HG02840 (cell line): ENCODE data around the gene TPRN.

Experiments used
- ATAC-seq: cut with Tn5 transposase; IDR thresholded peaks from one replicate; pipeline ENCODE4 v1.9.1; 2021; ENCODE audit warnings: mild to moderate bottlenecking, moderate library complexity, moderate number of reproducible peaks; ENCODE audit not compliant: unreplicated experiment, low FRiP score

TPRN gene

DNA sequence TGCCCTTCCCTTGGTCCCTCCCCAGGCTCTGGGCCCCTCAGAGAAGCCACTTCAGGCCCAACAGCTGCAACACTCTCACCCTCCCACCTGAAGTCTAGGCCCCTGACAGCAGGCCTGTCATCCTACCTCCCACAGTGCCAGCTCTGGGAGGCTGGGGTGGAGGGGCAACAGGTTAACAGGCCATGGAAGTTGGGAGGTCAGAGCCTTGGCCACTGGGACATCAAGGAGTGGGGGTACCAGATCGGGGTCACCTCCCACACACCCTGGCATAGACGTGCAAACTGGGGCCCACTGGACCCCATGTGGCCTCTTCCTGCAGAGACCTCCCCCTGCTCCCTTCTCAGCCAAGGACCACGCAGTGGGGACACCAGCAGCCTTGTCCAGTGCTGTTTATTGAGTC, 9.3 kb downstream of the TPRN start:
- ATAC-seq, result no peak

- ATAC-seq, result no peak
These were observed 10.2 kb downstream of the TPRN start for GRCh38 chr9:137190315-137190856.

GRCh38 chr9:137189297-137190295, 10.9 kb downstream of the TPRN start:
- ATAC-seq, result no peak

DNA sequence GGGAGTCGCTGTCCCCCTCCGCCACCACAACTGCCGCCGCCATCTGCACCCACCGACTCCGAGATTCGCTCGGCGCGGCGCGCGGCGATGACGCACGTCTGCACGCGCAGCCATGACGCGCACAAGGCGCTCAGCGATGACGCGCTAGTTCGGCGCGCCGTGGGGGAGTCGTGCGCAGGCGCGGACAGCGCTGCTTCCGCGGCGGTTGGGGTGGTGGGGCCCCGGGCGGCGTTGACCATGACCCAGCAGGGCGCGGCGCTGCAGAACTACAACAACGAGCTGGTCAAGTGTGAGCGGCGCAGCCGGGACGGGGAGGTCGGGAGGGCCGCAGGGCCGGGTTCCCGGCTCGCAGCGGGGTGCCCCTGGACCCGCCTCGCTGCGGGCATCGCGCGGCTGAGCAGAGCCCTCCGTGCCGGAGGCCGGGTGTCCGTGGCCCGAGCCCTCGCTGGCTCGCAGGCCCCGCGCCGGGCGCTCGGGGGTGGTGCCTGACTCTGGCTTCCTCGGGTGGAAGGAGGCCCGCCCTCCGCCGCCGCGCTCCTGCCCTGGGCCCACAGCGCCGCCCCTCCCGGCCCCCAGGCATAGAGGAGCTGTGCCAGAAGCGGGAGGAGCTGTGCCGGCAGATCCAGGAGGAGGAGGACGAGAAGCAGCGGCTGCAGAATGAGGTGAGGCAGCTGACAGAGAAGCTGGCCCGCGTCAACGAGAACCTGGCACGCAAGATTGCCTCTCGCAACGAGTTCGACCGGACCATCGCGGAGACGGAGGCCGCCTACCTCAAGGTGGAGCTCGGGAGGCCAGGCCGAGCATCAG, 11.8 kb downstream of the TPRN start, which contains the start of the genes ANAPC2 and SSNA1:
TSS of gene ANAPC2 (minus strand) at position 71 of the 807 bp plus-strand sequence. CDS start at position 43, 28 bp downstream.
TSS of gene SSNA1 (plus strand) at position 187 of the 807 bp plus-strand sequence. CDS start at position 238, 51 bp downstream.
- peak; percentile 78 for ATAC-seq

DNA sequence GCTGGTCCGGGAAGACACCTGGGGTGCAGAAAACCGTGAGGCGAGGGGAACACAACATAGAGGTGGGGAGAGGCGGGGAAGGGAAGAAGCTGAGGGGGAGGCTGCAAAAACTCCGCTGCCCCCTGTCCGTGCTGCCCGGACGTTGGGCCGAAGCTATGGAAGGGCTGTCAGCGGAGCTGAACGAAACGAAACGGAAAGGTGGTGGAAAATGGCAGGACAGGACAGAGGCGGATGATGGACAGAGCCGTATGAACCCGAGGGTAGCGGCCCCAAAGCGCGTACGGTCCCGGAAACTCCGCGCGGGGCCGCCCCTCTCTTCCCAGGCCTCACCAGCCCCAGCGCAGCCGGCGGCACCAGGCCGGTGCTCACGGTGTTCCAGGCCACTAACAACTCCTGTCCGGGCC, 12.5 kb downstream of the TPRN start:
- ATAC-seq, result peak; percentile 1

DNA sequence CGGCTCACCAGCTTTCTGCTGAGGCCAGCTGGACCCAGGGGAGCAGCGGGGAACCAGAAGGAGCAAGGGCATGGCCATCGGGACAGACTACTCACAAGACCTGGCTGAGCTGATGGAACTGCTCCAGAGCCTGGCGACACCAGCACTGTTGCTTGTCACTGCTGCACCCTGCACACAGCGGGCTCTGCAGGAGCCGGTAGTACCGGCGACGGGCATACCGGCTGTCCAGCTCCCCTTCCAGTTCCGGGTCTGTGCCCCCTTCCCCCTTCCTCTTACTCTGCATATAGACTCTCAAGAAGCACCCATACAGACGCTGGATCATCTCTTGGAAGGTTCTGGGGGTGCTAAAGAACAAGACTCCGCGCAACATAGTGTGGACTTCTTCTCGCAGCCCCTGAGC, 13.2 kb downstream of the TPRN start:
- ATAC-seq, result no peak

DNA sequence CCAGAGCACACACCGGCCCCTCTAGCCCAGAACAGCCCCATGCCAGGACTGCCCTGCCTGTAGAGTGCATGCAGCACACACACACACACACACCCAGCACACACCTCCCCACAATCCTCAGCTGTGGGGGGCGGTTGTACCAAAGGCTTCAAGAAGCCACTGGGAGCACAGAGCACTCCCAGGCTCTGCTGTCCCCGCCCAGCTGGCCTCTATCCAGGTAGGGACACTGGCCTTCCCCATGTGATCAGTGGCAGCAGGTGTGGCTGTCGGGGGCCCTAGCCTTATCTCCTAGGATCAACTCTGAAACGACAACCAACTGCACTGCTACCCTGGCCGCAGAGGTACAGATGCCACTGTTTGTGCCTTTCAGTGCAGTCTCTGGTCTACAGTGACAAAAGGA, 14.2 kb downstream of the TPRN start:
- no peak for ATAC-seq

GRCh38 chr9:137185921-137186320, 14.6 kb downstream of the TPRN start:
- ATAC-seq, result no peak

GRCh38 chr9:137184881-137185660, 15.5 kb downstream of the TPRN start:
- no peak for ATAC-seq

- ATAC-seq, result no peak
These were observed 16.5 kb downstream of the TPRN start for GRCh38 chr9:137183980-137184595.

- ATAC-seq, result no peak
These were observed 17.7 kb downstream of the TPRN start for GRCh38 chr9:137182836-137183235.

DNA sequence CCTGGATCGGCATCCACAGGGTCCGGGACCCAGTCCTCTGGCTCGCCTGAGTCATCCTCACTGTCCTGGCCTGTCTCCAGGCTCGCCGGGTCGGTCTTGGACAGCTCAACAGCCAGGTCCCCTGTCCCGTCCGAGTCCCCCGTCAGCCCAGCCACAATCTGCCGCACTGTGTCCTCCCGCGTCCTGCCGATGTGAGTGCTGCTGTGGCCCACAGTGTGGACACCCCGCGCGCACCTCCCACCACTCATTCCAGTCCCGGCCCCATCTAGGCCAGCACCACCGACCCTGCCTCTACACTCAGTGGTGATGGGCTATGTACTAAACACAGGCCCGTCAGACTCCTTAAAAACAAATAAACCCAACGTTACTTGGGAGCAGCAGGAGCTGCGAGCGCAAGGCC, 18.9 kb downstream of the TPRN start:
- no peak for ATAC-seq

DNA sequence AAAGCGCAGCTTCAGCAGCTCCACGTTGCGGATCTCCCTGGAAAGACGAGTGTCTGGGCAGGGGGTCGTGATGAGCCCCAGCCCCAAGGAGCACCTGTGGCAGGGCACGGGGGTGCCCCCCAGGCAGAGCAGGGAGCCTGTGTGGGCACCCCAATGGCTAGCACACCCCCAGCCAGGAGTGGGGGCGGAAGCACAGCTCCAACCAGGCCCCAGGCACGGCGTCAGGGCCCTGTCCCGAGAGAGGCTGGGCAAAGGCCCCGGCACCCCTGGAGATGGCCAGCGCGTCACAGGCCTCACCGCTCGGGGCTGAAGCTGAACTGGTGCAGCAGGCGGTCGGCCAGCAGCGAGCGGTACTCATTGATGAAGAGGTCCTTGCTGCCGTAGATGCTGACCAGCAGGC, 20.1 kb downstream of the TPRN start:
- ATAC-seq, result no peak

DNA sequence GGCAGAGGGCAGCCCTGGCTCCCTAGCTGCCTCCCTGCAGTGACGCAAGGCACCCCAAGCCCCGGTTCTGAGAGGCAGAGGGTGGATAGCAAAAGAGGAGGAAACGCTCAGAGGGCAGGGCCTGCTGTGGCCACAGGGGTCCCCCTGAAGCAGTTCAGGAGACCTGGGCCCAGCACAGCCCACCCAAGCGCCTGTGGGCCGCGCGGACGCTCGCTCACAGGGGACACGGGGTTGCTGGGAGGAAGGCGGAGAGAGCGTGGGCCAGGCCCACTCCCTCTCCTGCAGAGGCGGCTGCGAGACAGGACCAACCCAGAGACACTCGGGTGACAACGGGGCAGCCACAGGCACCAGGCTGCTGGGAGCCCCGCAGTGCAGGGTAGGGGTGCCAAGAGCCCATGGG, 20.8 kb downstream of the TPRN start:
- ATAC-seq, result no peak

GRCh38 chr9:137178939-137179630, 21.5 kb downstream of the TPRN start:
- no peak for ATAC-seq

GRCh38 chr9:137178201-137178938, 22.2 kb downstream of the TPRN start:
- no peak for ATAC-seq

DNA sequence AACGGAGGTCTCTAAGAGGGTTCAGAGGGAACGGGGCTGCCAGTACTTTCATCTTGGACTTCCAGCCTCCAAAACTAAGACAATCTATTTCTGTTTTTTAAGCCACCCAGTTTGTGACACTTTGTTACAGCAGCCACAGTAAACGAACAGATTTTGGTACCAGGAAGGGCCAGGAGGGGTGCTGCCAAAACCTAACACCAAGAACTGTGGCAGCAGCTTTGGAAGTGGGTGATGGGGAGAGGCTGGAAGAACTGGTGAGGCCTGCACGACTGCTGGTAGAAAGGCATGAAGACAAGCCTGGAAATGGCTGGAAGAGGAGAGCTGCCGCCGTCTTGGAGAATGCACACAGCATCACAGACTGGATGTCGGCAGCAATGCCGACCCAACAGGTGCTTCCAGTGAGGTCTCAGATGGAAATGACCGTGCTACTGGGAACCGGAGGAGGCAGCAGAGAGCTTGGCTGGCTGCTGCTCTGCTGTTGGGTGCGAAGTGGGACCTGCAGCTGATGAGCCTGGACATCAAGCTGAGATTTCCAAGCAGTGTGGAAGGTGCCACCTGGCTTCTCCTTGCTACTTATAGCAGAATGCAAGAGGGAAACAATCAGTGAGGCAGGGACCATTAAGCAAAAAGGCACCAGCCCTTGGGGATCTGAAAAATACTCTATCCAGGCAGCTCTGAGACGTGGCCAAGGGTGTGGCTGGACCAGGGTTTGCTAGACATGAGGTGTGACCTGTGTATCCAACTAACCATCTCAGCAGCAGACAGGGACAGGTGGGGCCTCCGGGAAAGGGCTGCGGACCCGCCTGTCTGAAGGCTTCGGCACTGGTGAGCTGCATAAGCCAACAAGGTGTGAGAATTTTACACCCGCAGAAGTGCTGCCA, 24.0 kb downstream of the TPRN start:
- no peak for ATAC-seq
